H9 (cell line): ENCODE results near the gene ARID3C. TPM values are rescaled to one million over a fixed set of nuclear protein-coding genes. Genes with fewer than 3 reads are reported as not detected.

ENCODE experiments used
- DNase-seq: peaks from one replicate; pipeline ENCODE4 v3.0.0-alpha.2; 2017
- H2AFZ ChIP-seq: one replicate; pipeline ENCODE4 v1.6.1; 2013; ENCODE audit warnings: mild to moderate bottlenecking, low read length, control low read depth, moderate library complexity
- H2AK5ac ChIP-seq: 2 replicates; pipeline ENCODE4 v1.6.1; 2013; ENCODE audit warnings: low read length, control low read depth, mixed read lengths; ENCODE audit not compliant: insufficient read length
- H2BK120ac ChIP-seq: one replicate; pipeline ENCODE4 v1.6.1; 2013; ENCODE audit warnings: low read depth, mild to moderate bottlenecking, low read length, control low read depth, inconsistent platforms; ENCODE audit not compliant: poor library complexity, severe bottlenecking
- H2BK12ac ChIP-seq: 2 replicates; pipeline ENCODE4 v1.6.1; 2013; ENCODE audit warnings: low read length, control low read depth, mixed read lengths, low read depth; ENCODE audit not compliant: insufficient read length
- H2BK15ac ChIP-seq: 2 replicates; pipeline ENCODE4 v1.6.1; 2013; ENCODE audit warnings: low read depth, low read length, control low read depth
- H2BK20ac ChIP-seq: one replicate; pipeline ENCODE4 v1.6.1; 2013; ENCODE audit warnings: low read depth, mild to moderate bottlenecking, low read length, control low read depth, inconsistent platforms; ENCODE audit not compliant: poor library complexity, severe bottlenecking
- H2BK5ac ChIP-seq: 2 replicates; pipeline ENCODE4 v1.6.1; 2013; ENCODE audit warnings: low read length, control low read depth, mixed read lengths; ENCODE audit not compliant: insufficient read length
- H3K14ac ChIP-seq: 2 replicates; pipeline ENCODE4 v1.6.1; 2013; ENCODE audit warnings: low read length, control low read depth; ENCODE audit not compliant: insufficient read depth
- H3K18ac ChIP-seq: 2 replicates; pipeline ENCODE4 v1.6.1; 2013; ENCODE audit warnings: low read depth, mild to moderate bottlenecking, mixed read lengths, low read length, control low read depth; ENCODE audit not compliant: insufficient read length
- H3K23ac ChIP-seq: 2 replicates; pipeline ENCODE4 v1.6.1; 2013; ENCODE audit warnings: low read length, control low read depth, mixed read lengths, low read depth; ENCODE audit not compliant: insufficient read length
- H3K23me2 ChIP-seq: 2 replicates; pipeline ENCODE4 v1.6.1; 2013; ENCODE audit warnings: low read depth, mild to moderate bottlenecking, mixed read lengths, low read length, control low read depth; ENCODE audit not compliant: insufficient read length, poor library complexity, severe bottlenecking
- H3K27ac ChIP-seq: 2 replicates; pipeline ENCODE4 v1.5.1; 2013; ENCODE audit warnings: low read length, control low read depth, mixed read lengths, low read depth; ENCODE audit not compliant: insufficient read length
- H3K27me3 ChIP-seq: 2 replicates; pipeline ENCODE4 v1.6.1; 2013; ENCODE audit warnings: low read length, control low read depth, inconsistent platforms; ENCODE audit not compliant: insufficient read depth
- H3K4ac ChIP-seq: 2 replicates; pipeline ENCODE4 v1.6.1; 2013; ENCODE audit warnings: low read depth, mild to moderate bottlenecking, control low read depth, inconsistent platforms, low read length, moderate library complexity
- H3K4me1 ChIP-seq: 2 replicates; pipeline ENCODE4 v1.6.1; 2013; ENCODE audit warnings: low read length, control low read depth, inconsistent platforms; ENCODE audit not compliant: insufficient read depth
- H3K4me2 ChIP-seq: 2 replicates; pipeline ENCODE4 v1.6.1; 2013; ENCODE audit warnings: low read length, control low read depth, mixed read lengths; ENCODE audit not compliant: insufficient read length, insufficient read depth
- H3K56ac ChIP-seq: 2 replicates; pipeline ENCODE4 v1.6.1; 2013; ENCODE audit warnings: low read depth, mild to moderate bottlenecking, mixed read lengths, low read length, control low read depth; ENCODE audit not compliant: insufficient read length
- H3K79me1 ChIP-seq: 2 replicates; pipeline ENCODE4 v1.6.1; 2013; ENCODE audit warnings: low read depth, mild to moderate bottlenecking, moderate library complexity, low read length, control low read depth, inconsistent platforms; ENCODE audit not compliant: insufficient read depth, poor library complexity, severe bottlenecking
- H3K79me2 ChIP-seq: 2 replicates; pipeline ENCODE4 v1.6.1; 2013; ENCODE audit warnings: low read length, control low read depth, inconsistent platforms; ENCODE audit not compliant: insufficient read depth
- H3K9ac ChIP-seq: 2 replicates; pipeline ENCODE4 v1.6.1; 2013; ENCODE audit warnings: low read length, control low read depth, mixed read lengths; ENCODE audit not compliant: insufficient read length; ENCODE audit errors: extremely low read depth
- H3K9me3 ChIP-seq: one replicate; pipeline ENCODE4 v1.6.1; 2013; ENCODE audit warnings: low read depth, low read length, inconsistent platforms; ENCODE audit not compliant: control insufficient read depth
- H3T11ph ChIP-seq: one replicate; pipeline ENCODE4 v1.6.1; 2013; ENCODE audit warnings: mild to moderate bottlenecking, low read length, control low read depth, inconsistent platforms
- H4K20me1 ChIP-seq: one replicate; pipeline ENCODE4 v1.6.1; 2013; ENCODE audit not compliant: control insufficient read depth, insufficient read length, insufficient read depth
- H4K5ac ChIP-seq: 2 replicates; pipeline ENCODE4 v1.6.1; 2013; ENCODE audit warnings: low read depth, mild to moderate bottlenecking, mixed read lengths, low read length, control low read depth; ENCODE audit not compliant: insufficient read length
- H4K8ac ChIP-seq: replicated peaks from 2 replicates; pipeline ENCODE4 v1.6.1; 2013; ENCODE audit warnings: low read length, control low read depth, mixed read lengths, low read depth; ENCODE audit not compliant: insufficient read length
- H4K91ac ChIP-seq: 2 replicates; pipeline ENCODE4 v1.6.1; 2013; ENCODE audit warnings: low read depth, mild to moderate bottlenecking, moderate library complexity, mixed read lengths, low read length, control low read depth; ENCODE audit not compliant: insufficient read length
- H3K27ac Mint-ChIP-seq, 3 experiments: 2 replicates in 2 of 3; 3 replicates in 1 of 3; pipeline ENCODE4 v1.8.0; 2020 to 2021; ENCODE audit warnings: mixed read lengths in 3 of 3, mild to moderate bottlenecking in 1 of 3, moderate library complexity in 1 of 3
- H3K27me3 Mint-ChIP-seq: 2 replicates; pipeline ENCODE4 v1.8.0; 2021; ENCODE audit warnings: low read depth, mild to moderate bottlenecking, moderate library complexity, mixed read lengths
- H3K36me3 Mint-ChIP-seq, 3 experiments: 2 replicates in 2 of 3; 3 replicates in 1 of 3; pipeline ENCODE4 v1.8.0; 2020 to 2021; ENCODE audit warnings: low read depth in 3 of 3, mixed read lengths in 3 of 3; ENCODE audit not compliant: insufficient read depth in 1 of 3
- H3K4me1 Mint-ChIP-seq, 2 experiments: 2 replicates each; pipeline ENCODE4 v1.8.0; 2020; ENCODE audit warnings: mixed read lengths in 2 of 2
- H3K4me3 Mint-ChIP-seq, 2 experiments: 2 replicates in 1 of 2; 3 replicates in 1 of 2; pipeline ENCODE4 v1.8.0; 2020 to 2021; ENCODE audit warnings: mild to moderate bottlenecking in 2 of 2, mixed read lengths in 2 of 2, moderate library complexity in 1 of 2
- H3K9me3 Mint-ChIP-seq, 2 experiments: 2 replicates in 1 of 2; 3 replicates in 1 of 2; pipeline ENCODE4 v1.8.0; 2020; ENCODE audit warnings: mild to moderate bottlenecking in 2 of 2, mixed read lengths in 2 of 2, moderate library complexity in 1 of 2
- WGBS: extraction: QIAGEN DNeasy Blood & Tissue Kit; methylation state at CpG from one replicate; pipeline ENCODE4 v1.1.7; 2013; ENCODE audit warnings: missing lambda C conversion rate, low lambda C conversion rate, mixed read lengths; ENCODE audit not compliant: insufficient read length; ENCODE audit errors: extremely low coverage; 5-methylcytosine and 5-hydroxymethylcytosine counted together
- total RNA-seq: library from RNA; stranded (reverse); gene quantifications from 2 replicates; pipeline ENCODE4 v1.2.1, GENCODE V29; 2021
- TF ChIP-seq, protein P1 (sequence below): fragments of 200-600 bp; sonication (generic); conservative IDR thresholded peaks from 3 replicates; pipeline ENCODE4 v1.8.0; 2021; ENCODE audit warnings: antibody characterized with exemption, mild to moderate bottlenecking

Gene ARID3C
- total RNA-seq, 1 experiment from 2014 or later = not detected

DNA sequence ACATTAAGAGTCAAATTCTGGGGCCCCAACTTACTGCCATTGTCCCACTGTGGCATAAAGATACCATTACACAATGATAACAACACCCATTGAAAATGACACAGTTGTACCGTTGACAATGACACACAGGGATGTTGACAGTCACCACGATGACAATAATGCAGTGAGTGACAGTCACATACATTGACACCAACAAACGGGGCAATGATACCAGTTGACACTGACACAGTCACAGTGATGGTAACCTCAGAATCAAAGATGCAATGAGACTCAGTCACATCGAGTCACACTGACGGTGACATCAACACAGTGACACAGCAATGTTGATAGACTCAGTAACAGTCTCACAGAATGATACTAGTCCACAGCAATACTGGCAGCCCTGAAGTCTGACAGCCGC lies 56.2 kb downstream of the ARID3C start:
- H3K27ac Mint-ChIP-seq = no peak overlapping the region
- Histone ChIP-seq H3K23ac (no peak overlapping the region), H3K27me3 (peaks cover 4% of the 10 kb centered on the region; the same call in 1 of the 2 replicates), H3K14ac (no peak overlapping the region), H3K79me2 (no peaks in the 10 kb centered on the region), H2BK15ac (no peak overlapping the region), H4K8ac (no peak overlapping the region), H3K23me2 (no peaks in the 10 kb centered on the region), H2BK20ac (no peak overlapping the region), H2BK5ac (no peak overlapping the region), H3K56ac (no peak overlapping the region), H3K79me1 (no peaks in the 10 kb centered on the region), H3K27ac (no peak overlapping the region), H3T11ph (no peak overlapping the region), H2AFZ (no peak overlapping the region), H4K20me1 (peaks cover 4% of the 10 kb centered on the region), H3K4me2 (no peak overlapping the region), H2BK12ac (no peak overlapping the region), H3K18ac (no peak overlapping the region), H2BK120ac (no peak overlapping the region), H3K9ac (no peak overlapping the region), H4K5ac (no peak overlapping the region), H3K9me3 (no peaks in the 10 kb centered on the region), H2AK5ac (no peak overlapping the region), H3K4me1 (peaks cover 7% of the 10 kb centered on the region; the same call in 1 of the 2 replicates), H3K4ac (no peak overlapping the region), H4K91ac (no peak overlapping the region)
- WGBS = no CpG with 5 or more reads among the region's 6 CpGs
- H3K4me1 Mint-ChIP-seq = peaks cover 42 to 57% of the 10 kb centered on the region in 2 experiments
- H3K27me3 Mint-ChIP-seq = peaks cover 39% of the 10 kb centered on the region
- no peak overlapping the region for H3K4me3 Mint-ChIP-seq
- DNase-seq = no peak
- H3K9me3 Mint-ChIP-seq = no peaks in the 10 kb centered on the region; a peak in 1 of 5 replicates
- TF ChIP-seq, protein P1, sequence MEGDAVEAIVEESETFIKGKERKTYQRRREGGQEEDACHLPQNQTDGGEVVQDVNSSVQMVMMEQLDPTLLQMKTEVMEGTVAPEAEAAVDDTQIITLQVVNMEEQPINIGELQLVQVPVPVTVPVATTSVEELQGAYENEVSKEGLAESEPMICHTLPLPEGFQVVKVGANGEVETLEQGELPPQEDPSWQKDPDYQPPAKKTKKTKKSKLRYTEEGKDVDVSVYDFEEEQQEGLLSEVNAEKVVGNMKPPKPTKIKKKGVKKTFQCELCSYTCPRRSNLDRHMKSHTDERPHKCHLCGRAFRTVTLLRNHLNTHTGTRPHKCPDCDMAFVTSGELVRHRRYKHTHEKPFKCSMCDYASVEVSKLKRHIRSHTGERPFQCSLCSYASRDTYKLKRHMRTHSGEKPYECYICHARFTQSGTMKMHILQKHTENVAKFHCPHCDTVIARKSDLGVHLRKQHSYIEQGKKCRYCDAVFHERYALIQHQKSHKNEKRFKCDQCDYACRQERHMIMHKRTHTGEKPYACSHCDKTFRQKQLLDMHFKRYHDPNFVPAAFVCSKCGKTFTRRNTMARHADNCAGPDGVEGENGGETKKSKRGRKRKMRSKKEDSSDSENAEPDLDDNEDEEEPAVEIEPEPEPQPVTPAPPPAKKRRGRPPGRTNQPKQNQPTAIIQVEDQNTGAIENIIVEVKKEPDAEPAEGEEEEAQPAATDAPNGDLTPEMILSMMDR = no peak
- H3K36me3 Mint-ChIP-seq = no peaks in the 10 kb centered on the region
